ENCODE measurements around the gene CNOT1.

GRCh38 chr16:58472827-58473226 is 156.8 kb downstream of the CNOT1 start:
- TF ChIP-seq POLR2A (IDR thresholded peaks at IDR 0.05) (no peak), CTCF (IDR thresholded peaks at IDR 0.05) (no peak)

Data from testis (tissue), 2 donors.